DMS 273 treated with DMSO at 0.1 percent for 48 hours (cell line): ENCODE measurements around the gene FLT1.

Experiments used
- DNase-seq: peaks from one replicate; lab custom pipeline; 2025; lab: John Stamatoyannopoulos, UW

The FLT1 gene

DNA sequence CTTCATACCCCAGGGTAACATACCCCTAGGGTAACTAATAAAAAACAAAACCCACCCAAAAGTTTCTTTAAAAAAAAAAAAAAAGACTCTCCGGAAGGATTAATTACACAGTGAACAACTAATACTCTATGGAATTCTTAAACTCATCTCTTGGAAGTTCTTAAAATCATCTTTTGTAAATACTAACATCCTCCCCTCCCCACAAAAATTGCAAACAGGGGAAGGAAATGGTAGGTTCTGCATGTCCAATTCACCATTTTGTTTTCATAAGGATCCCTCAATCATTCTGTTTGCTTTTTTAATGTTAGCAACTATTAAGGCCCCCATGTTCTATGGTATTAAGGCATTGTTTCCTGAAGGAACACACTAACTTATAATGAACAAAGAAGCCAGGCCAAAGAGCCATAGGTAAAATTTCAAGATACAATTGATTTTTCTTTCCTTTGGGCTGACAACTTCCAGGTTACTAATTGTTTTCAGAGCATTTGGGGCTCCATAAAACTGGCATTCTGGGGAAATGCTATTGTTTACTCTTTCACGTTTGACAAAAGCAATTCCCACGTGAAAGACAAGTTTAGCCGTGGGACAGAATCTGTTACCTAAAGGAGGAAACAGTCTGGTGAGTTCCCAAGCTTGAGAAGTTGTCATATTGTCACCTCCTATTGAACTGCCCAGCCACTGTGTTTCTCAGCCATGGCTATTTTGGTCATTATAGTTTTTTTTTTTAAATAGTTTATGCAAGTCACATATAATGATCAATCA, 107.0 kb downstream of the FLT1 start:
- no peak for DNase-seq

DNA sequence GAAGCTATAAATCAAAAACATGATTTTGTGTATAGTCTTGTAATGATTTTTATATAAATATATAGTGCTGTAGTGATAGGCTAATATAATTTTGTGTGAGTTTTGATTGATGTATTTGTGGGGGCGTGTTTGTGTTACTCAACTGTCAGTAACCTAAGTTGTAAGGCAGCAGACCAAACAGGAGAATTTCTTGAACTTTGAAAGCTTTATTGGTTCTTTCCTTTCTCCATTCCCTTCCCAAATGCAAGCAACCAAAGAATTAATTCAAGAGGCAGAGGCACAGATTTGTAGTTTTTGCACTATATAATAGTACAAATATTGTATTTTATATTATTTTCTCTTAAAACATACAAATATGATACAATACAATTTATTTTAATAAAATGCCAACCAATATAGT, 109.6 kb downstream of the FLT1 start:
- no peak for DNase-seq

DNA sequence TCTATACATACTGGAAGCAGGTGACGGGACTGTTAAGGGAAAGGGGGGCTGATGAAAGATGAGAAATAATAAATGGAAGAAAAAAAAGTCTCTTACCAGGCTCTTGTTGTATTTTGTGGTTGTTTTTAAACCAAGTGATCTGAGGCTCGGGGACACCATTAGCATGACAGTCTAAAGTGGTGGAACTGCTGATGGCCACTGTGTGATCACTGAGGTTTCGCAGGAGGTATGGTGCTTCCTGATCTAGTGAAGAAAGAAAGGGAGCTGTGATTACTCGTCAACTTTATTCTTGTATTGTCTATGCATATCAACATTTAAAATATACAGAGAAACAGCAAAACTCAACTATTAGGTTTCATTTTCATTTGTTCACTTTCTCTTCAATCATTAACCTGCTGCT, 110.1 kb downstream of the FLT1 start:
- DNase-seq: no peak

DNA sequence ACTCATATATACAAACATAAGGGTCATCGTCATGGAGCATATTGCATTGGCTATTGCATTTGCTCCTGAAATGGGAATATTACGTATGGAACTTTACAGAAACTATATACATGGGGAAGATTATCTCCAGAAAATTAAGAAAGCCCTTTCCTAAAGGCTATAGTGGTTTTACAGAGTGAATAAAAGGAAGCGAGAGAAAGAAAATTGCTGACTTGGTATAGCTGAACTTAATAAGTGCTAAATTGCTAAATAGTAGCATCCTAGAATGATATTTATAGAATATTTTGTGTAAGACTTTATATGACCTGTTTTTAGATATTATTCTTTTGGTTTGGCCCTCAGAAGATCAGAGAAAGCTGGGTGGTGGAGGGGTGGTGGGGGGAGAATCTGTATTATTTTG, 114.6 kb downstream of the FLT1 start:
- DNase-seq: no peak

DNA sequence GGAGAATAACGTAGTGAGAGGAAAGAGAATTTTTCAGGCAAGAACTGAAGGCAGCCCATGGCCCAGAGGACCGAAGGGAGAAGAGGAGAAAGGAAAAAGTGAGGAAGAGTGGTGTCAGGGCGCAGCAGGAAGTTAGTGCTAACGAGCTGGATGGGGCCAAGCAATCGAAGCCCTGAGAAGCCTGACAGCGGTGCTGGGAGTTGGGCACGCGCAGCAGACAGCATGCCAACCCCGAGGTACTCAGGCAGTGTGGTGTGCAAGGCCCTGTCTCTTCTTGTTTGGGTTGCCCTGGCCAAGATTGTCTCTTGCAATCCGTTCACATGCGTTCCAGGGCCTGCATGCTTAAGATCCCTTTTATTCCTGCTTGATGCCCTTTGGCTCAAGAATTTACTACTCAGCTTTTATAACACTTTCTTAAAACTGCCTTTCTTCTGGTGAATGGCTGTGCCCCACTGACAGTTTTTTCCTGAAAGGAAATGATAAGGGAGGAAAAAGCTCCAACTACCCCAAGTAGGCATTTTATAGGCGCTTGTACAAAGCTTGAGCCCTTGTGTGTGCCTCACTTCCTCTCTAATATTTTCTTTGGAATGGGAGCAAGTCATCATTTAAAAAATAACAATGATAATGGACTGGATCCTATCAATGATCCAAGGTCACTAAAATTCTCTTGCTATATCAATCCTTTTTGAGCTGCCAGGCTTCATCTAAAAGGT, 115.4 kb downstream of the FLT1 start:
- DNase-seq: no peak

DNA sequence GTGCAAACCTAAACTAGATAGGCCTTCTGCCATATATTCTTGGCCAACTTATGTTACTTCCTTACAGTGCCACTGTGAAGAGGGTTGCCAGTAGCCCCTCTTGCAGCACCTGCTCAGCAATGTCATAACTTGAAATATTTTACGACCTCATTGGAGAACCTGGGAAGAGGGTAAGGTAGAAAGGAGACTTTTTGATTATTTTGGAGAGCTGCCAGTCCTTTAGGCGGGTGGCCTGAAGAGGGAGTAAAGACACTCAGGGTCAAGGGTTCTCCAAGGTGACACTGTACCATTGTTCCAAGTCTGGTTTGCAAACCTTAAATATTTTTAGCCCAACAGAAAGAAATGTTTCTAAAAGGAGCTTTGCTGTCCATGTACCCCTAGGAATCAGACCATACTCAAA, 118.3 kb downstream of the FLT1 start:
- no peak for DNase-seq

DNA sequence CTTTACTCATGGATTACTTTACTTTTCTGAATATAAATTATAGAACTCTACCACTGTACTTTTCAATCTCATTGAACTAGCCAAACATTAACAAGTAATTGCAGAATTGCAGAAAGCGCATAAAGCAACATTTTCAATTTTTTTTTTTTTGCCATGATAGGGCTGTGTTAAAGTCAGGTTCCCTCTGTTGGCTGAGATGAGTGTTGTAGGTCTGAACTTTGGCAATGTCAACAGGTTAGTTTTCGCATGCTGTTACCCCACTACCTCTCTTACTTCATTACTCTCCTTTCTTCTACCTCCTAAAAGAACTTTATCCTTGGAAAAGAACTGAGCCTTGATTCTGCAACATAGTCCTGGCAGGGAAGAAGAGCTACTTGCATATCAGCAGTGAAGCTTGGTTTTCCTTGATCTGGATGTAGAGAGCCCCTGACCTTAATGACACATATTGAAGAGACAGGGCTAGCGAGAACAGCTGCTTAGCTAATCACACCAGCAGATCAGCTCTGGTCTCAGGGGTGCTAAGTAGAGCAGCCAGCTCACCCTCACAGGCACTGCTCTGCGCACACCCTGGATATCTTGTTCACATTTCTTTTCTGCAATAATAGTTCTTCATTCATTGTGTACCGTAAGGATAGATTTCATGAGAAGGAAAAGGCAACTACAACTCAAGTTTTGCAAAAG, 119.5 kb downstream of the FLT1 start:
- DNase-seq: peak; percentile 20

DNA sequence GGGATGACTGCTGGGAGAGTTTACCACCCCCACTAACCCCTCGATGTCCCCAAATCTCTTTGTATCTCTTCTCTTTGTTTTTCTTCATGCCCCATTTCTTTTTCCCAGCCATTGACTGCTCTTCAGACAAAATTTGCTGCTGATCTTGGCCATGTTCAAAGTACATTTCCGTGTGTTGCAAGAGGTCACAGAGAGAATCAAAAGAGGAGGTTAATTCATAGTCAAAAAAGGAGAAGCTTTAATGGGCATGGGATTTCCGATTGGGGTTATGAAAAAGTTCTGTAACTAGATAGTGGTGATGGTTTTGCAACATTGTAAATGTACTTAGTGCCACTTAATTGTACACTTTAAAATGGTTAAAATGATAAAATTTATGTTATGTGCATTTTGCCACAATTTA, 121.1 kb downstream of the FLT1 start:
- no peak for DNase-seq

DNA sequence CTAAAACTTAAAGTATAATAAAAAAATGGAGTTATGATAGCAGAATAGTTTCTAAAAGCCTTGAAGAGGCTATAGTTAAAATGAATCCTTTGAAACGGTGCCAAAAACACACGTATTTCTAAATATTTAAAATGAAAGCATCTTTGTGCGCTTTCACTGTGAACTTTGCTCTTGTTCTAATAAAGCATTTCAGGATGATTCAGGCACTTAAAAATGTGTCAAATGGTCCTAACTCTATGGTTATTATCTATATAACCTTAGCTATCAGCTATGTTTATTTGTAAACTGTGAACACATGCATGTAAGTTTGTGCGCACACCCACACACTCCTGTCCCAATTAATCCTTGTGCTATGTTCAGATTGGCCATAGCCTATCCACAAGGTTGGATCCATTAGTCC, 124.5 kb downstream of the FLT1 start:
- DNase-seq: no peak

DNA sequence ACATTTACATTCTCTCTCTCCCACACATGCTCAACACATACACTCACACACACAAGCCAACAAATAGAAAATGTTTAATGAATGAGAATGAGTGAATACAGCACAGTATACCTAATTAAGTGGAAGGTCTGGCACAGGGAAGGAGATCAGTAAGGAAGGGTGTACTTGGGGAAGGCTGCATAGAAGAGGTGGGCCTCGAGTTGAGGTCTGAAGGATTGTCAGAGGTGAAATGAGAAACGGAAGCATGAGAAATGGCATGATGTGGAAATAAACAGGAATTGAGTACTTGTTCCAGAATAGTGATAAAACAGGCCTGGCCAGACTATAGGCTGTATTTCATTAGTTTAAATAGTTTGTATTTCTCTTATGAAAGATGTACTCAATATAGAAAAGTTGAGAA, 136.2 kb downstream of the FLT1 start:
- DNase-seq: no peak

DNA sequence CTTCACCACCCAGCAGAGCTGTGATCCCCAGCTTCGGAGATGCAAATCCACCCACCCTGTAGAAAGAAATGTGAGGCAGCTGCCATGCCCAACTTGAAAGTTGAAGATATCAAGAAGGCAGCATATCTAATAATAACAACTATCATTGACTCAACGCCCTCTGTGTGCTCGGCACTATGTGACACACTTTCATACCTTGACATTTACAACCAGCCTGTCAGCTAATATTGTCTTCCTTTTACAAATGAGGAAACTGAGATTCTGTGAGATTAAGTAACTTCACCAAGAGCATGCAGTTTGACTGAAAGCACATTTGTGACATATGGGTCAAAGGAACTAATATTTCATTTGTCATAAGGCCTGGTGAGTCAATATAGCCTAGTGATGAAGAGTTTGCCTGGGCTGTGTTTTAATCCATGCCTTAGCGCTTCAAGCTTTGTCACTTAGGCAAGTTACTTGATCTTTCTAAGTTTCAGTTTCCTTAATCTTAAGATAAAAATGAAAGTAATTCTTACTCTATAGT, 137.0 kb downstream of the FLT1 start:
- DNase-seq: no peak

DNA sequence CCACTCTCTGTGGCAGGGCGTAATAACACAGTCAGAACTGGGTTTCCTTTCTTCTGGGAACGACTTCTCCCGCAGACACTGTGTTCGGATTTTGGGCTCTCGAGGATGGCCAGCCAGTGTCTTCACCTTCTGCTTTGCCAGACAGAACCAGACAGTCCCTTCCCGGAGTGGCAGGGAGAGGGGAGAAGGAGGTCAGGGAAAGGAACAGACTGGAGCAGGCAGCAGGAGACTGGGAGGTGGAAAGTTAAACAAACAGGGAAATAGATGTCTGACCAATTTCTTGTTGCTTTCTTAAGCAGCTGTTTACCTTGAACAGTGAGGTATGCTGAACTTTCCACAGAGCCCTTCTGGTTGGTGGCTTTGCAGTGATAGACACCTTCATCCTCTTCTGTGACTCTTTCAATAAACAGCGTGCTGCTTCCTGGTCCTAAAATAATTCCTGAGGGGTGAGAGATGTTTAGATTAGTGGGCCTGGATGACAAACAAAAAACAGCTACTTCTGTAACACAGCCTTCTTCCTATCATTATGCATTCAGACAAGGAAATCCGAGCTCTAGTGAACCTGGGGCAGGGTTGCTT, 137.6 kb downstream of the FLT1 start:
- no peak for DNase-seq

DNA sequence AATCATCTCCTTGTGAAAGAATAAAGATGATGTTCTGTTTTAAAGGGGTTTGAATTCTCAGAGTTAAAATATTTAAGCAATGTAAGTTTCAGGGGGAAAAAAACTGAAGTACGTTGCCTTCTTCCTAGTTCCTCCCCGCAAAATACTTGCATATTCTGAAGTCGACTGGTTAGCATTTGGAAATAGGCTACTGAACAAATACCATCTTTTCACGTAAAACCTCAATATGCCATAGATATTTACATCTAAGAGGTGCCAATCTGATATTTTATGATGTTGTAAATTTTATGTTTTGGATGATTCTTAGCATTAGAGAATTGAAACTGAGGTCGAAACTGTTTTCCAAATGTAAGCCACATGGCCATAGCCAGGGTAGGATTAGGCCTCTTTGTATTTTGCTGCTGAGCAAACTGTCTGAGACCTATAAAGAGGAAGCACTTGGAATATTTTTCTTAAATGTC, 138.3 kb downstream of the FLT1 start:
- no peak for DNase-seq

DNA sequence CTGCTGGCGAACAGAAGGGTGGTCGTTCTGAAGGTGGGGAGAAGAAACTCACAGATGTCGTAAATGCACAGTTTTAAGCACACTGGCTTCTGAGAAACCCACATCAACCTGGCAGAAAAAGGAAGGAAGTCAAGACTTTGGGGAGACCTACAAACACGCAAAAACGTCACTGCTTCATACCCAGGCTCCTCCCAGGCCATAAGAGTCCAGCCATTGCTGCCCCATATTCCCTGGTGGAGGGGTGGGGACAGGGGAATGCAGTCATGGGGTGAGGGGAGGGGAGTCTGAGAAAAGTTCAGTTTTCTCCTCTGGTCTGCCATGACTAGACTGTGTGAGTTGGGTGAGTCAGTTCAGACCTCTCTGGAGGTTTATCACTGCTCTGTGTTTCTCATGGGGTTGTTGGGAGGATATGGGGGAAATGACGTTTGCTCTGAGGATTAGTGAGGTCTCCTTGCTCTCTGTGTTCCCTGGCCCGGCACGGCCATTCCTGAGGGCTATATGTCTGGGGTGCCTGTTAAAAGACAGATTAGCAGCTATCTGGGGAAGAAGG, 139.0 kb downstream of the FLT1 start:
- no peak for DNase-seq

DNA sequence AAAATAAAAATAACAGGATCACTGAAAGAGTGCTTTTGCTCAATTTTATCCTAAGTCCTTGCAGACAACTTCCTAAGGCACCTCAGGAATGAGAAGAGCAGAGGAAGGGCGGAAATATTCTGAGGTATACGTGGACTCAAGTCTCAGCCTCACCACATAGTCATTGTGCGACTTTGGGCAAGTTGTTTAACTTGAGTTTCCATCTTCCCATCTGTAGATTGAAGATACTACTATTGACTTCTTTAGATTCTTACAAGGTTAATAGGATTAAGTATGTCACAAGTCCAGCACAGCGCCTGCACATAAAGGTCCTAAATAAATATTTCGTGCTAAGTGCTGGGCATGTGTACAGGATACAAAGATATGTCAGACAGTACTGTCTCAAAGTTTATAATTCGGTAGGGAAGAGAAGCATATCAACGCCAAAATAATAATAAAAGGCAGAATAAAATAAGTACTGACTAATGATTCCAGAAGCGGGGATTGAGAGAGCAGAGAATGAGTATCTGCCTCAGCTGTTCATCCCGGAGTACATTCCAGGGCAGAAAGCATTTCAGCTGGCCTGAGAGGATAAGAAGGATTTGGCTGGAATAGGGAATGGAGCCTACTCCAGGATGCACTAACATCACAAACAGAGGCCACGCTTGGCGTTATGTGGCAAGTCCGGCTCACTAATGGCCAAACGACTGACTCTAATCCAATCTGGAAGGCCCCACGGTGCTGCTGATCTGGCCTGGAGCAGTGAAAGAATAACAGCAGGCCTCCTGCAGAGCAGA, 139.7 kb downstream of the FLT1 start:
- DNase-seq: no peak

DNA sequence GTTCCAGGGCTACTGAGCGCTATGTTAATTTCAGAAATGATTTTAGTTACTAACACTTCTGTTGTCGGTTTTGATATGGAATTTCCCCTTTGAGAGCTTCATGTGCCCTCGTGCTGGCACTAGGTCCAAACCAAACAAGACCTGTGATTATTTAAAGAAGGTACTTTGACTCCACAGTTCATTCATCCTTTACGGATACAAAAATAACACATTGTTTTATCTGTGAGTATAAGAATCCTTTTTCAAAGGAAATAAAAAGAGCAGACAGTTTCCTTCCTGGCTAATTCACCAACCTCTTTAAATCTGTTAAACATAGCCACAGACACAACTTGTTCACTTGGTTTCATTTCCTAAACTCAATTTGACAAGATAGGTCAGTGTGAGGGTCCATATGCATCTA, 141.2 kb downstream of the FLT1 start:
- no peak for DNase-seq

DNA sequence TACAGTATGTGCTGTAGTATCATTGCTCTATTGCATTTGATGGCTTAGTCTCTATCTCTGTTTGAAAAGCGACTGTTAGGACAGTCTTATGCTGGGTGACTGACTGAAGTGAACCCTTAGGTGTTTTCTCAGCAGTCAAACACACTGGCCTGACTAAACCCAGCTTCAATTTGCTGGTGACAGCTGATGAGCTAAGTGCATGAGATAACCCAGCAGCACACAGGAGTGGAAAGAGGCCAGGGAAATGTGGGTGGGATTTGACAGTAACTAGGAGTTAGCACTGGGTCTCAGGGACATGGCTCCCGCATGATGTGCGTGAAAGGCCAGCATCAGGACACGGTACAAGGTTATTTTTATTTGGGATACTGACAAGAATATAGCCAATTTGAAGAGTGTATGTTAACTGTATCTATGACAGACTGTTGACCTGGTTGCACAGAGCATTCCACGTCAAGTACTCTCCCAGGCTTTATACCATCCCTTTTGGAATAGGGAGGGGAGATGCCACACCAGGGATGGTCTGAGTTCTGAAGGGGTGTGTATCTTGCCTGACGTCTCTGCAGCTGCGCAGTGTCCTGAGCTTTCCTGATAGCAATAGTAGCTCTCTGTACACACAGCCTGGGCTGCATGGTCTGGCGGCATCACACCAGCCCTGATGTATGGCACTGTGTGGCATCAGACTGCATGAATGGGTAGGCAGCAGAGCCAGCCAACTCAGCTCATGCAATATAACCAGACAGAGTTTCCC, 144.8 kb downstream of the FLT1 start:
- DNase-seq: no peak

DNA sequence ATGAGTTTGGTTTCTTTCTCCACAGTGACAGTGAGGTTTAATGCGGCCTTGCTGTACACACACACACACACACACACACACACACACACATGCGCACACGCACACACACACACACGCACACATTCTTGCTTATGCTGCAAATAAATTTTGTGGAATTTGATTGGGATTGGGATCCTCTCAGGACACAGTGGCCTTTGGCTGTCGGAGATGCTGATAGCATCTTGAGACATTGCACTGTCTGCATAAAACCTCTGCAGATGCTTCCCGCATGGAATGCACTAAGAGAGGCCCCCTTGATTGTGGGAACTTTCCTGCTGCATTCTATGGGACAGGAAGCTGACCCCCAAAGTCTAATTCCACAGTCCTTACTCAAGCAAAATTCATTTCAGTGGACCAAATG, 145.6 kb downstream of the FLT1 start:
- no peak for DNase-seq

DNA sequence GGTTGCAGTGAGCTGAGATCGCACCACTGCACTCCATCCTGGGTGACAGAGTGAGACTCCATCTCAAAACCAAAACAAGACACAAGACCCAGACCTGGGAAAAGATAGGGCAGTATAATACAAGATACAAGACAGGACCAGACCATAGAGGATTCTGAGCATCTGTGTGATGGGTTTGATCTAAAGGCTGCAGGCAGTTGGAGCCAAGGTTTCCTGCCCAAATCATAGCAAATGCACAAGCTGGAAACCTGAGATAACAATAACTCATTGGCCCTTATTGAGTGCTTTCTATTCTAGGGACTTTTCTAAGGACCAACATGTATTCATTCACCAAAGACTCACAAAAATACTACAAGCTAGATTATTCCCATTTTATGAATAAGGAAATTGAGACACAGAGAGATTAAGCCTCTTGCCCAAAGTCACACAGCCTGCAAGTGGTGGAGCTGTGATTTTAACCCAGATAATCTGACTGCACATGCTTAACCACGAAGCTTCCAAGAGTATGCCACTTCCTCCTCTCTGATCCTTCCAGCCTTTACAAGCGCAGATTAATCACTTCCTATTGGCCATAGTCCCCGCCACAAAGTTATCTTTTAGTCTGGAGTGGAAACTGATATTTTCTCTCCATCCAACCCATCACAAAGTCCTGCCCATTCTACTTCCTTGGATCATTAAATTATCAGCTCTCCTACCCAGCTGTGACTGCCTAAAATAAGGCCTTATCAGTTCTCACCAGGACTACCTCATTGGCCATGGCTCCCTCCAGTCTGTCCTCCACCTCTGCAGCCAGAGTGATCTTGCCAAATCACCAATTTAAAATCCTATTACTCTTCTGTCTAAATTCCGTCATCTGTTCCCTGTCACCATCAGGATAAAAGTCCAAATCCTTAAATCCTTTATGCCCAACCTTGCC, 147.2 kb downstream of the FLT1 start:
- no peak for DNase-seq

DNA sequence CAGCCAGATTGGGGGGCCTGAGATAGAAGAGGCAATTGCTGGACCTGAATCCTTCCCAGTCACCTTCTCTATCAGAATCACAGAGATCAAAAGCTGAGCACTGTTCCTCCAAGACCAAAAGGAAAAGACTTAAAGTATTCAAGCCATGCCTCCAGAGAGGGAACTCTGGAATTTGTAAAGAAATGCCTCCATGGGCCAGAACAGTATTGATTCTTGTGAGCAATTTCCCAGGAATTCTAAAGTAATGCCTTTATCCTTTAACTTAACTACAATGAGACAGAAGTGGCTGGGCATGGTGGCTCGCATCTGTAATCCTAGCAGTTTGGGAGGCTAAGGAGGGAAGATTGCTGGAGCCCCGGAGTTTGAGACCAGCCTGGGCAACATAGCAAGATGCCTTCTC, 148.8 kb downstream of the FLT1 start:
- no peak for DNase-seq
